Measurements from ENCODE around the gene TAGAP. TPM values are rescaled to one million over a fixed set of nuclear protein-coding genes. Genes with fewer than 3 reads are reported as not detected.

TAGAP gene
- total and polyA plus RNA-seq, 9 of the 15 experiments (the other 6 are each of a cell fraction or from before 2014, with no cell fraction given) = 0.07 TPM; not detected in 8

- no peaks in the 10 kb centered on the region for H3K9me1 ChIP-seq (ENCODE audit: control insufficient read depth, insufficient read depth, low read length)
- no TSS peak for BruUV-seq (replicated peaks)
- H3K9me3 ChIP-seq (replicated peaks; ENCODE audit: control insufficient read depth, insufficient read depth, low read depth, low read length) = no peaks in the 10 kb centered on the region
- no peaks in the 10 kb centered on the region for H3K36me3 ChIP-seq (ENCODE audit: control insufficient read depth, insufficient read depth, low read length)
- ChIA-PET POLR2A (interaction anchor here (1.0 kb wide), 1 partner anchor 9 kb away, joined by 3 read pairs; no protein-coding TSS in a partner anchor), CTCF (ENCODE audit: low intra/inter-chr PET ratio) (interaction anchor here (2.1 kb wide), 1 partner anchor 60 kb away, joined by 14 read pairs; no protein-coding TSS in a partner anchor)
- no peak overlapping the region for H3K4me2 ChIP-seq (ENCODE audit: insufficient read depth, low read length)
- ATAC-seq (no peak), DNase-seq (ENCODE audit: extremely low read depth in 1 of 4, low spot score in 3 of 4) (no peak), FAIRE-seq (no peak)
- WGBS (ENCODE audit: insufficient coverage, low coverage, missing lambda C conversion rate) = 2% methylated on average over 7 of the region's 7 CpGs
- in situ Hi-C loops (cut with MboI) = loop anchor here (5.0 kb wide), 1 partner anchor 58 kb away; no protein-coding TSS in a partner anchor
- no peak overlapping the region for H3K9ac ChIP-seq (ENCODE audit: insufficient read depth in 1 of 2, low read depth in 2 of 2, low read length in 2 of 2)
- H3K4me1 ChIP-seq (replicated peaks in 1 of 2; ENCODE audit: control insufficient read depth in 2 of 2, insufficient read depth in 2 of 2, low read length in 2 of 2) = no peaks in the 10 kb centered on the region
- no peaks in the 10 kb centered on the region for H4K20me1 ChIP-seq (replicated peaks; ENCODE audit: control insufficient read depth, insufficient read depth, low read length)
- H3K4me3 ChIP-seq = no peak overlapping the region
- H3K79me2 ChIP-seq (ENCODE audit: control insufficient read depth, insufficient read depth, low read length) = no peaks in the 10 kb centered on the region
- intact Hi-C loops (cut with micrococcal nuclease) = loop anchor here (5.0 kb wide), 1 partner anchor 342 kb away; no protein-coding TSS in a partner anchor
- no peak overlapping the region for H3K27ac ChIP-seq (ENCODE audit: extremely low read depth, low read depth, low read length)
- peaks cover 59 to 64% of the 10 kb centered on the region in 2 experiments for H3K27me3 ChIP-seq (ENCODE audit: control insufficient read depth in 2 of 2, insufficient read depth in 2 of 2, low read length in 2 of 2)
- TF ChIP-seq ZSCAN29 (IDR thresholded peaks at IDR 0.05) = no peak
- TF ChIP-seq FOXJ3 (CRISPR knock-in tag; IDR thresholded peaks at IDR 0.05) = no peak
- TF ChIP-seq BMI1 (IDR thresholded peaks at IDR 0.05; ENCODE audit: low read length) = 0 out of 2 replicates have a peak, but pooled peaks have one; percentile 32
- peak; percentile 67; the same call in 1 of the 2 replicates for TF ChIP-seq RNF2 (IDR thresholded peaks at IDR 0.05)
- TF ChIP-seq CBX8 (IDR thresholded peaks at IDR 0.05; ENCODE audit: borderline replicate concordance, extremely low read depth, low read depth, low read length, poor library complexity, severe bottlenecking) = peak; percentile 36
- no peak for TF ChIP-seq ETS2 (tag; IDR thresholded peaks at IDR 0.05; ENCODE audit: borderline replicate concordance, poor library complexity, severe bottlenecking)
- no peak overlapping the region for H2AFZ ChIP-seq (ENCODE audit: low read depth, low read length)
These were observed 844 bp downstream of the TAGAP start for GRCh38 chr6:159043947-159044346.
